Kidney capillary endothelial cell (primary cell): Measurements from ENCODE around the gene SOCS3.

Source experiments
- DNase-seq: peaks from one replicate; pipeline ENCODE4 v3.0.0-alpha.2; 2018; ENCODE audit warnings: low spot score

Gene SOCS3

GRCh38 chr17:78359997-78360370, at the start of gene SOCS3:
Gene SOCS3, minus strand, starts transcription at chr17:78360077. Its CDS starts 982 bp downstream, at chr17:78359095.
- DNase-seq, result peak; percentile 95

GRCh38 chr17:78409191-78409928, 49.5 kb upstream of the SOCS3 start:
- no peak for DNase-seq

GRCh38 chr17:78408476-78409050, 48.7 kb upstream of the SOCS3 start:
- no peak for DNase-seq

- DNase-seq, result no peak
Measured at GRCh38 chr17:78407387-78408000, 47.6 kb upstream of the SOCS3 start.

- DNase-seq, result no peak
Measured at GRCh38 chr17:78406920-78407319, 47.0 kb upstream of the SOCS3 start.

- no peak for DNase-seq
Measured at GRCh38 chr17:78406396-78406795, 46.5 kb upstream of the SOCS3 start.

- DNase-seq, result no peak
Measured at GRCh38 chr17:78403822-78404221, 43.9 kb upstream of the SOCS3 start.

GRCh38 chr17:78401891-78402290, 42.0 kb upstream of the SOCS3 start:
- no peak for DNase-seq

GRCh38 chr17:78401246-78401645, 41.4 kb upstream of the SOCS3 start:
- DNase-seq, result no peak

- no peak for DNase-seq
Measured at GRCh38 chr17:78400581-78401240, 40.8 kb upstream of the SOCS3 start.

- no peak for DNase-seq
Measured at GRCh38 chr17:78399693-78400144, 39.8 kb upstream of the SOCS3 start.

GRCh38 chr17:78399028-78399692, 39.3 kb upstream of the SOCS3 start:
- no peak for DNase-seq

GRCh38 chr17:78398390-78398789, 38.5 kb upstream of the SOCS3 start:
- DNase-seq, result no peak

GRCh38 chr17:78397681-78398101, 37.8 kb upstream of the SOCS3 start:
- DNase-seq, result no peak

GRCh38 chr17:78396441-78397337, 36.8 kb upstream of the SOCS3 start:
- no peak for DNase-seq

GRCh38 chr17:78395155-78395554, 35.3 kb upstream of the SOCS3 start:
- DNase-seq, result peak; percentile 82

GRCh38 chr17:78394209-78394608, 34.3 kb upstream of the SOCS3 start:
- DNase-seq, result no peak

- DNase-seq, result no peak
Measured at GRCh38 chr17:78393575-78393974, 33.7 kb upstream of the SOCS3 start.

- DNase-seq, result no peak
Measured at GRCh38 chr17:78392295-78392694, 32.4 kb upstream of the SOCS3 start.

- DNase-seq, result peak; percentile 56
Measured at GRCh38 chr17:78391843-78392242, 32.0 kb upstream of the SOCS3 start.

GRCh38 chr17:78391051-78391431, 31.2 kb upstream of the SOCS3 start:
- no peak for DNase-seq
